Measurements from ENCODE around the gene TCF23.
"Not testable (repeated sequence)": the region's sequence is repeated elsewhere in the genome, so short reads cannot be mapped to it uniquely, and the experiment has no call there.

The TCF23 gene

GRCh38 chr2:27155069-27155520 is 6.3 kb downstream of the TCF23 start:
- DNase-seq, result no peak

GRCh38 chr2:27158468-27158867 is 9.7 kb downstream of the TCF23 start:
- DNase-seq, result no peak

DNA sequence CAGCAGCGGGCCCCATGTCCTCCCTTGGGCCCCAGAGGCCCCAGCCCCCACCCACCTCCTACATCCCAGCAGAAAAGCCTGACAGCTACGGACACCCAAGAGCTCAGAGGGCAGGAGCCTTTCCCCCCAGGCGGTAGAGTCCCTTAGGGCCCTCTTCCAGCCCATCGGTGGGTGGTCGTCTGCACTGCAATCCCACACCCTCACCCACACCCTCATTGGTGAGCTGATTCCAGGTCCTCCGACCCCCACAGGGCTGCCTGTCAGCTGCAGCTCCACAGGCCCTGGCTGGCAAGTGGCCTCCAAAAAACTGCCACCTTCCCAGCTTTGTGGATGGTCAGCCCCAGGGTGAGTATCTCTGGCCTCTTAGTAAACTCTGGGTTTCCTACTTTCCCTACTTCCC is 10.5 kb downstream of the TCF23 start:
- no peak for DNase-seq

GRCh38 chr2:27160191-27160590 is 11.4 kb downstream of the TCF23 start:
- no peak for DNase-seq

GRCh38 chr2:27162151-27163121 is 13.6 kb downstream of the TCF23 start:
- no peak for DNase-seq

GRCh38 chr2:27164960-27165763 is 16.4 kb downstream of the TCF23 start:
- DNase-seq, result no peak

DNA sequence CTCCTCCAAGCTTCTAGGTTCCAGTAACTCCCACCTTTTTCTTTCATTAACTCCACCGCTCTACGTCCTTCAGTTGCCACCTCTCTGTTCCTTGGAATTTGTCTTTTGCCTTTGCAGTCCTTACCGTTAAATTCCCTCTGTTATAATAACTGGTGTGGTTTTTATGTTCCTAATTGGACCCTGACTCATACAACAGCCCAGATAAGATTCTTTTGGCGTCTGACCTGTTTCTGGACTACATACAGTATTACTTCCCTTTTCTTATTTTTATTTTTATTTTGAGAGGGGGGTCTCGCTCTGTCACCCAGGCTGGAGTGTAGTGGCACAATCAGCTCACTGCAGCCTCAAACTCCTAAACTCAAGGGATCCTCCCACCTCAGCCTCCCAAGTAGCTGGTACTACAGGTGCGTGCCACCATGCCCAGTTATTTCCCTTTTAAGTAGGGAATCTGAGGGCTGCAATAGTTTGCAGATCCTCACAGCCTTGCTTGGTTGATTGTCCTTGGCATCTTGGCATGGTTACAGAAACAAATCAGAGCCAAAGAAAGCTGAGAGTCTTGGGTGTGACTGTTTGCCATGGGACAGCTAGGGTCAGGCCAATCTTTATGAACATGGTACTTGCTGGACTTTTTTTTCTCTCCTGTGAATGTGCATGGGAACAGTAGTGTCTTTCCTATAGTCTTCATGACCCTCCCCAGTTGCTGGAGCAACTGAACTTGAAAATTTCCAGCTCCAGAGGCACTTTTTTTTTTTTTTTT is 22.0 kb downstream of the TCF23 start:
- no peak for DNase-seq

- DNase-seq, result no peak
Measured at GRCh38 chr2:27171351-27171848, 22.6 kb downstream of the TCF23 start.

DNA sequence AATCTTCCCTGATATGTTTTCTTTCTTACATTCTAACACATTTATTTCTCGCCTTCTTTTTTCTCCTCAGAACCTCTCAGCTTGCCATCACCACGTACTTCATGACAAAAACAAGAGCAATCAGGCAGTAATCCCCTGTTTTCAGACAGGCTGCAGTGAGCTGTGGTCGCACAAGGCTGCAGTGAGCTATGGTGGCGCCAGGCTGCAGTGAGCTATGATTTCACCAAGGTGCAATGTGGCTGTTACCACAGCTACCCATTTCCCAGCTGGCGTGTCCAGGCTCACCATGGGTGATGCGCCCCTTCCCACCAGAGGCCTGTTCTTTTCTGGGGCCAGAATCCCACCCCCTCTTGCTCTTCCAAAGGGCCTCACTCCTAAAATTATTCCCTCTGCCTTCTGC is 25.8 kb downstream of the TCF23 start:
- no peak for DNase-seq

GRCh38 chr2:27175330-27175729 is 26.5 kb downstream of the TCF23 start:
- DNase-seq, result no peak

GRCh38 chr2:27175781-27176180 is 27.0 kb downstream of the TCF23 start:
- not testable (repeated sequence) for DNase-seq

GRCh38 chr2:27177441-27178351 is 28.9 kb downstream of the TCF23 start:
- DNase-seq, result no peak

DNA sequence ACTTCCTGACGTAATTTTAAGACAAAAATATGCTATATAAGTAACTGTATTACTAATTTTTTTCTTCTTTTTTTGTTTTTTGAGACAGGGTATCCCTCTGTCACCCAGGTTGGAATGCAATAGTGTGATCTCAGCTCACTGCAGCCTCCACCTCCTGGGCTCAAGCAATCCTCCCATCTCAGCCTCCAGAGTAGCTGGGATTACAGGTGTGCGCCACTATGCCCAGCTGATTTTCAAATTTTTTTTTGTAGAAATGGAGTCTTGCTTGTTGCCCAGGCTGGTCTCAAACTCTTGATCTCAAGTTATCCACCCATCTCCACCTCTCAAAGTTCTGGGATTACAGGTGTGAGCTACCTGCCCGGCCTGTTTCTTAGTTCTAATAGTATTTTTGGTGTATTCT is 29.7 kb downstream of the TCF23 start:
- no peak for DNase-seq

GRCh38 chr2:27179344-27180000 is 30.7 kb downstream of the TCF23 start:
- no peak for DNase-seq

DNA sequence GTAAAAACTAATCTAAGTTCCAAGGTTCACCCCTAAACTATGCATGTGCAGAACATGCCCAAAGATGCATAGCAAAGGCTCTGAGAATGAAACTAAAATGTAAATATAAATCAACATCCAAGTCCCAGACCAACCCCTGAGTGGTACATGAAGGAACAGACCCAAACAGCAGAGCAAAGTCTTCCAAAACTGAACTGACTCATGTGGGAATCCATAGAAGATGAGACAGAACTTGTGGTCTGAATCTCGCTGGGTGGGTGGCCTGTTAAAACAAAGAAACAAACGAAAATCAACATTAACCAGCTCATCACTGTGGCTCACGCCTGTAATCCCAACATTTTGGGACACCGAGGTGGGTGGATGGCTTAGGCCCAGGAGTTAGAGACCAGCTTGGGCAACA is 33.5 kb downstream of the TCF23 start:
- no peak for DNase-seq

DNA sequence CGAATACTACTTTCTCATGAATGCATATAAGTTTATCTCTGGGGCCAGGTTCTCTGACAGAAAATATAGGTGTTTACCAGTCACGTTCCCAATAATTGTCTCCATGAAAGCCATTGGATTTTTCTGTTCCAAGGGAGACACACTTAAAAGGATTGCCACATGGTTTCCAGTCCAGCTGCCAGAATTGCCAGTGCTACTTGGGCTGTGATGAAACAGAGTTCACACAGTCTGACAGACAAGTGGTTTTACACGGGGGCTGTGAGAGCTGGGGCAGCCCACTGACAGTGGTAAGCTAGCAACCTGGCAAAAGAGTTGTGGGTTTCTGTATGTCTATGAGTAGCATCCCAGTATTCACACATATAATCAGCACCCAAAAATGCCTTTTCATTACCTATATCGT is 35.3 kb downstream of the TCF23 start:
- DNase-seq, result no peak

- no peak for DNase-seq
Measured at GRCh38 chr2:27185331-27186026, 36.7 kb downstream of the TCF23 start.

DNA sequence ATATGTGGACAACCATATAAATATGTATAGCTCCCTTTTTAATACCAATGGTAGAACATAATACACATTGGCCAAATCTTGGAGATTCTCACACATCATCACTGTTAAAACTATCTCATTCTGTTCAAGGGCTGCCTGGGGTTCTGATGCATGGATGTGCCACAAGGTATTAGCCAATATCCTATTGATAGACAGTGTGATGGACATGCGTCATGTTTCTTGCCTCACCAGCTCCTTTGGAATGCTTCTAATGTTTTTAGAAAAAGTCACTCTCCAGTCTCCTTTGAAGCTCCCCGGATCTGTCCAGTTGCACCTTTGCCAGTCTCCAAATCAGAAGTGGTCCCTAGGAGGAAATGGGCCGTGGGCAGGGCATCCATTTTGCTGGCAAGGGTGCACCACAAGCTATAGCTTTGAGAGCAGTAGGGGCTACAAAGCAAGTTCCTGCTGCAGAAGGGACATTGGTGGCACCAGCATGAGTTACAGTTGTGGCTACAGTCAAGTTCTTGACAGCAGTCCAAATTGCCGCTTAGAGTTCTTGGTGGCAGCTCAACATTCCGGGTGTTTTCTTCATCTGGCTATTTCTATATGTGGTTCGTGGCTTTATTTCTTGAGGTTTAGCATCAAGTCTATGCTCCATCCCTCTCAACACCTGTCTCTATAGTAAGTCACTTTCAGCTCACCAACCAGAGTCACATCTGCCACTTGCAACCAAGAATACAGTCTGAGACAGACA is 38.0 kb downstream of the TCF23 start:
- no peak for DNase-seq

- DNase-seq, result no peak
Measured at GRCh38 chr2:27189989-27190388, 41.2 kb downstream of the TCF23 start.
